GM12878 (cell line): ENCODE data around the gene MXRA8. TPM values are rescaled to one million over a fixed set of nuclear protein-coding genes. Genes with fewer than 3 reads are reported as not detected.
"Not testable (repeated sequence)": the region's sequence is repeated elsewhere in the genome, so short reads cannot be mapped to it uniquely, and the experiment has no call there.

Experiments used
- ATAC-seq: fragments of 200-7000 bp; cut with Tn5 transposase; 3 replicates; pipeline ENCODE4 v1.9.1; 2020; ENCODE audit warnings: mild to moderate bottlenecking, moderate library complexity
- BruUV-seq: library from RNA; stranded (reverse); fragments of 400-500 nt; replicated peaks from 2 replicates; lab custom pipeline; 2021; lab: Mats Ljungman, UMichigan
- CTCF ChIA-PET: fragments of 300-600 bp; sonication (Branson Sonifier 250); formaldehyde crosslinking; extraction: SDS; loops from one replicate; lab custom pipeline; 2021; ENCODE audit warnings: inconsistent platforms; lab: Yijun Ruan, JAX
- POLR2A ChIA-PET: fragments of 350-600 bp; formaldehyde crosslinking; extraction: SDS; loops from one replicate; lab custom pipeline; 2021; ENCODE audit warnings: inconsistent platforms; lab: Charles Lee
- RAD21 ChIA-PET: fragments of 300-600 bp; sonication (Branson Sonifier 250); formaldehyde crosslinking; loops from one replicate; lab custom pipeline; 2023; ENCODE audit warnings: antibody characterized with exemption; ENCODE audit not compliant: unreplicated experiment; lab: Charles Lee
- SMC1A ChIA-PET: fragments of 300-600 bp; sonication (Branson Sonifier 250); formaldehyde crosslinking; loops from one replicate; lab custom pipeline; 2023; ENCODE audit not compliant: unreplicated experiment, uncharacterized antibody; lab: Charles Lee
- DNase-seq: peaks from one replicate; pipeline ENCODE4 v3.0.0-alpha.2; 2011; ENCODE audit warnings: low read depth, low spot score
- FAIRE-seq: peaks from 3 replicates; lab custom pipeline; 2011; peaks lifted over from hg19 to GRCh38; lab: Jason Lieb, UNC
- H2AFZ ChIP-seq: 2 replicates; pipeline ENCODE4 v1.6.0; 2011; ENCODE audit warnings: low read depth, low read length, control low read depth; ENCODE audit not compliant: control insufficient read depth
- H3K27ac ChIP-seq: 2 replicates; pipeline ENCODE4 v1.5.1; 2011; ENCODE audit warnings: control low read depth; ENCODE audit not compliant: control insufficient read depth, insufficient read depth
- H3K27me3 ChIP-seq, 2 experiments: replicated peaks in 1 of 2; 2 replicates each; pipeline versions ENCODE4 v1.6.0 to v1.6.1; 2011; ENCODE audit warnings: low read length in 1 of 2; ENCODE audit not compliant: control insufficient read depth in 2 of 2, insufficient read depth in 2 of 2
- H3K36me3 ChIP-seq, 2 experiments: 2 replicates each; pipeline ENCODE4 v1.5.1; 2011; ENCODE audit warnings: low read length in 1 of 2; ENCODE audit not compliant: control insufficient read depth in 2 of 2, insufficient read depth in 2 of 2
- H3K4me1 ChIP-seq: 2 replicates; pipeline ENCODE4 v1.6.1; 2011; ENCODE audit warnings: mild to moderate bottlenecking, low read length, moderate library complexity, mixed read lengths; ENCODE audit not compliant: control insufficient read depth, insufficient read depth
- H3K4me2 ChIP-seq: 2 replicates; pipeline ENCODE4 v1.6.0; 2011; ENCODE audit warnings: control low read depth; ENCODE audit not compliant: control insufficient read depth, insufficient read depth
- H3K4me3 ChIP-seq: fragments of 200-600 bp; sonication (generic); 2 replicates; pipeline ENCODE4 v1.5.1; 2016
- H3K79me2 ChIP-seq: 2 replicates; pipeline ENCODE4 v1.6.0; 2011; ENCODE audit warnings: low read length; ENCODE audit not compliant: control insufficient read depth, insufficient read depth
- H3K9ac ChIP-seq: 2 replicates; pipeline ENCODE4 v1.8.0; 2011; ENCODE audit warnings: low read length, control low read depth, mixed read lengths; ENCODE audit not compliant: control insufficient read depth, insufficient read depth
- H3K9me3 ChIP-seq: replicated peaks from 3 replicates; pipeline ENCODE4 v1.5.1; 2011; ENCODE audit warnings: mild to moderate bottlenecking, low read length; ENCODE audit not compliant: control insufficient read depth, insufficient read depth
- H4K20me1 ChIP-seq: 2 replicates; pipeline ENCODE4 v1.6.0; 2011; ENCODE audit not compliant: control insufficient read depth, insufficient read depth
- BACH1 ChIP-seq: fragments of 450-650 bp; IDR thresholded peaks from 2 replicates; pipeline ENCODE4 v1.6.1; 2017; ENCODE audit warnings: mild to moderate bottlenecking, borderline replicate concordance
- DPF2 ChIP-seq: fragments of 450-650 bp; IDR thresholded peaks from 2 replicates; pipeline ENCODE4 v1.6.1; 2017; ENCODE audit warnings: mild to moderate bottlenecking
- POLR2A ChIP-seq: IDR thresholded peaks from 2 replicates; pipeline ENCODE4 v1.6.1; 2011; ENCODE audit warnings: low read depth, mild to moderate bottlenecking, low read length
- WGBS: methylation state at CpG from one replicate; pipeline ENCODE4 v1.1.6; 2016; ENCODE audit warnings: low lambda C conversion rate; ENCODE audit not compliant: insufficient replicate concordance, insufficient coverage; ENCODE audit errors: missing lambda C conversion rate; 5-methylcytosine and 5-hydroxymethylcytosine counted together
- in situ Hi-C: fragments of 300-500 bp; cut with MboI; formaldehyde crosslinking; loops from 9 replicates; pipeline ENCODE4 v1.14.3; 2018; ENCODE audit warnings: mixed read lengths
- intact Hi-C: fragments of 100-400 bp; cut with micrococcal nuclease; formaldehyde crosslinking; loops from one replicate; pipeline ENCODE4 v1.14.2; 2022; ENCODE audit not compliant: unreplicated experiment
- polyA plus RNA-seq, 11 experiments: library from polyadenylated mRNA; depleted of rRNA in 4 of 11; unstranded in 6 of 11; stranded (reverse) in 5 of 11; fragments of >200 nt; fragmentation: Nextera tagmentation in 4 of 11; fragmentation: Illumina TruSeq in 1 of 11; extraction: Ambion mirVana in 4 of 11; extraction: Trizol in 1 of 11; gene quantifications; 1 replicate in 1 of 11; 2 replicates in 10 of 11; pipeline versions ENCODE4 v1.2.1 to v1.2.3, GENCODE V29; 2011 to 2016; ENCODE audit warnings: inconsistent platforms in 2 of 11, missing spikeins in 2 of 11, low read depth in 1 of 11
- total RNA-seq, 4 experiments: library from RNA; depleted of rRNA in 3 of 4; stranded (reverse); fragments of >200 nt in 3 of 4; fragmentation: Illumina TruSeq in 1 of 4; extraction: Trizol in 1 of 4; gene quantifications; 2 replicates each; pipeline versions ENCODE4 v1.2.1 to v1.2.3, GENCODE V29; 2013 to 2021

Gene MXRA8
- total and polyA plus RNA-seq, 10 of the 15 experiments (the other 5 are each of a cell fraction or from before 2014, with no cell fraction given): 0.11 to 0.54 (median 0.21) TPM; not detected in 6

DNA sequence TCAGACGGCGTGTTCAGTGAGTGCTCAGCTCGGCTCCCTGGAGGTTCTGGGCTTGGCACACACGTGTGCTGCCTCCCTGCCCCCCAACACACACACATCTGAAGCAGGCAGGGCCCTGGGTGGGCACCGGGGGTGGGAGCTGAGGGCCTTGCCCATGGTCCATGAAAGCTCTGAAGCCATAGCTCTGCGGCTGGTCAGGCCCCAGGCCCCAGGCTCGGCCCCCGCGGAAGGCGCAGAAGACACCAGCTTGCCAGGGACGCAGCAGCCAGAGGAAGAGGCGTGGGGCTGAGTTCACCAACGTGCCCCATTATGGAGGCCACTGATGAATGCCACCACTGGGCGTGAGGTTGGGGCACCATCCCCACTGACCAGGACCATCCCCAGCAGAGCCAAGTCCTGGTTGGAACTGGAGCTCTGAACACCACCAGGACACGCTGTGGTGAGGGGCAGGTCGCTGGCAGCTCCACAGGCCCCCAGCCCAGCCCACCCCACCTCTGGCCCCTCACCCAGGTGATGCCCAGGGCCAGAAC, 12.5 kb upstream of the MXRA8 start:
- DNase-seq (no peak), ATAC-seq (no peak), FAIRE-seq (no peak)
- Histone ChIP-seq H3K27ac (no peak overlapping the region), H4K20me1 (no peaks in the 10 kb centered on the region), H3K27me3 (no peaks in the 10 kb centered on the region), H3K9ac (no peak overlapping the region), H3K36me3 (peaks cover 0 to 3% of the 10 kb centered on the region in 2 experiments; a peak in 2 of 4 replicates), H3K4me3 (no peak overlapping the region), H3K4me1 (peaks cover 21% of the 10 kb centered on the region), H3K4me2 (no peak overlapping the region), H3K9me3 (peaks cover 3% of the 10 kb centered on the region; the same call in 1 of the 3 replicates), H3K79me2 (peaks cover 25% of the 10 kb centered on the region), H2AFZ (no peak overlapping the region)
- TF ChIP-seq BACH1 (no peak), DPF2 (no peak), POLR2A (peak; percentile 31; the same call in 1 of the 2 replicates)
- WGBS: 85% methylated on average over 13 of the region's 16 CpGs
- intact Hi-C loops (loop anchor here (10.0 kb wide), 1 partner anchor 134 kb away; no protein-coding TSS in a partner anchor), in situ Hi-C loops (no loop called here)
- BruUV-seq: no TSS peak
- CTCF ChIA-PET: interaction anchor here (0.6 to 2.8 kb wide), 14 partner anchors 12 to 386 kb away, joined by 3 to 15 read pairs (median 6); partner anchors contain the start of genes AGRN, CCNL2, DVL1 and MRPL20
- RAD21 ChIA-PET: no interaction called here
- SMC1A ChIA-PET: interaction anchor here (1.2 to 1.8 kb wide), 4 partner anchors 47 to 386 kb away, joined by 3 to 5 read pairs (median 3); no protein-coding TSS in a partner anchor
- POLR2A ChIA-PET: interaction anchor here (1.1 kb wide), 1 partner anchor 67 kb away, joined by 3 read pairs; no protein-coding TSS in a partner anchor

DNA sequence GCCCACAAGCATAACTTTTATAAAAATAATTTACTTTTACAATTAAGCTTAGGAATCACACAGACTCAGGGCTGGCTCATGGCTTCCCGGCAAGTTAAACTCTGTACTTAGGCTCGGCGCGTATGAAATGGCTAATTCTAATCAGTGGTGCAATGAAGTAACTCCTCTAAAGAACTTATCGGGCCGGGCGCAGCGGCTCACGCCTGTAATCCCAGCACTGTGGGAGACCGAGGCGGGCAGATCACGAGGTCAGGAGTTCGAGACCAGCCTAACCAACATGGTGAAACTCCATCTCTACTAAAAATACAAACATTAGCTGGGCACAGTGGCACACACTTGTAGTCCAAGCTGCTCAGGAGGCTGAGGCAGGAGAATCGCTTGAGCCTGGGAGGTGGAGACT, 11.7 kb upstream of the MXRA8 start:
- H3K9me3 ChIP-seq: not testable (repeated sequence)
- WGBS: 95% methylated on average over 14 of the region's 14 CpGs

More for the DNA sequence above, 11.7 kb upstream of the MXRA8 start:
- DNase-seq, H3K27me3 ChIP-seq, ATAC-seq, H2AFZ ChIP-seq, FAIRE-seq, H4K20me1 ChIP-seq, H3K4me3 ChIP-seq, in situ Hi-C loops, BruUV-seq, SMC1A ChIA-PET, H3K4me2 ChIP-seq, H3K9ac ChIP-seq, H3K36me3 ChIP-seq, H3K27ac ChIP-seq, POLR2A ChIA-PET: not testable (repeated sequence)
- H3K4me1 ChIP-seq: peaks cover 21% of the 10 kb centered on the region
- RAD21 ChIA-PET: interaction anchor here (0.6 kb wide), 1 partner anchor 36 kb away, joined by 4 read pairs; no protein-coding TSS in a partner anchor
- peaks cover 24% of the 10 kb centered on the region for H3K79me2 ChIP-seq
- CTCF ChIA-PET: interaction anchor here (0.9 to 1.9 kb wide), 4 partner anchors 11 to 135 kb away, joined by 3 to 8 read pairs (median 4); partner anchors contain the start of genes CCNL2 and MXRA8
- intact Hi-C loops: loop anchor here (10.0 kb wide), 1 partner anchor 135 kb away; no protein-coding TSS in a partner anchor
